GM18499 (cell line): ENCODE results near the gene CHFR.
"Not testable (repeated sequence)": the region's sequence is repeated elsewhere in the genome, so short reads cannot be mapped to it uniquely, and the experiment has no call there.

Experiments used
- ATAC-seq: cut with Tn5 transposase; IDR thresholded peaks from one replicate; pipeline ENCODE4 v1.9.1; 2021; ENCODE audit warnings: moderate number of reproducible peaks; ENCODE audit not compliant: insufficient read depth, unreplicated experiment

CHFR gene

DNA sequence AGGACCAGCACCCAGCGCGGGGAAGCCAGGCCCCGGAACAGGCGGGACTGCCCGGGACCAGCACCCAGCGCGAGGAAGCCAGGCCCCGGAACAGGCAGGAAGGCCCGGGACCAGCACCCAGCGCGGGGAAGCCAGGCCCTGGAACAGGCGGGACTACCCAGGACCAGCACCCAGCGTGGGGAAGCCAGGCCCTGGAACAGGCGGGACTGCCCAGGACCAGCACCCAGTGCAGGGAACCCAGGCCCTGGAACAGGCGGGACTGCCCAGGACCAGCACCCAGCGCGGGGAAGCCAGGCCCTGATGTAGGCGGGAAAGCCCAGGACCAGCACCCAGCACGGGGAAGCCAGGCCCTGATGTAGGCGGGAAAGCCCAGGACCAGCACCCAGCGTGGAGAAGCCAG lies 12.8 kb downstream of the CHFR start:
- ATAC-seq: not testable (repeated sequence)

DNA sequence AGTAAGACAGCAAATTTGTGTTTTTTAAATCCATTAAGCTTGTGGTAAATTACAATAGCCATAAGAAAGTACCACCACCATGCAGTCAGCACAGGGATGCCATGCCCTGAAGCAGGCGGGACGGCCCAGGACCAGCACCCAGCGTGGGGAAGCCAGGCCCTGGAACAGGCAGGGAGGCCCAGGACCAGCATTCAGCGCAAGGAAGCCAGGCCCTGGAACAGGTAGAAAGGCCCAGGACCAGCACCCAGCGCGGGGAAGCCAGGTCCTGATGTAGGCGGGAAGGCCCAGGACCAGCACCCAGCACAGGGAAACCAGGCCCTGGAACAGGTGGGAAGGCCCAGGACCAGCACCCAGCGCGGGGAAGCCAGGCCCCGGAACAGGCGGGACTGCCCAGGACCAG lies 13.2 kb downstream of the CHFR start:
- no peak for ATAC-seq

GRCh38 chr12:132873724-132874123 lies 13.7 kb downstream of the CHFR start:
- no peak for ATAC-seq

- ATAC-seq: no peak
Measured at GRCh38 chr12:132872975-132873421, 14.4 kb downstream of the CHFR start.

GRCh38 chr12:132872073-132872855 lies 15.1 kb downstream of the CHFR start:
- ATAC-seq: no peak

DNA sequence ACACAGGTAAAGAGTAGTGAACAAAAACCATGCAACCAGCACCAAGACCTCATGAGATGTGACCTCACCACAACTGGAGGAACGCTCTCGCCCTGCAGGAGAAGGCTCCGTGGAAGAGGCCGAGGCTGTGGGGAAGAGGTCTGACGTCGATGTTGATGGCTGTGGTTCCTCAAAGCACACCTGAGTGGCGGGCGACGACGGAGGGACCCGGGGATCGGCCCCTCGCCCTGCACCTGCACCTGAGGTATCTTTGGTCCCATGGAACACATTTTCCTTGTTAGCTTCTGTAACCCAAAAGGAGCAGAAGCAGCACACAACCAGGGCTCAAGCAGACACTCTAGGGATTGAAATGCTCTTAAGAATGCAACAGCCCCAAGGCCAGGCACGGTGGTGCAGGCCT lies 17.9 kb downstream of the CHFR start:
- no peak for ATAC-seq

GRCh38 chr12:132866251-132866828 lies 21.1 kb downstream of the CHFR start:
- no peak for ATAC-seq

DNA sequence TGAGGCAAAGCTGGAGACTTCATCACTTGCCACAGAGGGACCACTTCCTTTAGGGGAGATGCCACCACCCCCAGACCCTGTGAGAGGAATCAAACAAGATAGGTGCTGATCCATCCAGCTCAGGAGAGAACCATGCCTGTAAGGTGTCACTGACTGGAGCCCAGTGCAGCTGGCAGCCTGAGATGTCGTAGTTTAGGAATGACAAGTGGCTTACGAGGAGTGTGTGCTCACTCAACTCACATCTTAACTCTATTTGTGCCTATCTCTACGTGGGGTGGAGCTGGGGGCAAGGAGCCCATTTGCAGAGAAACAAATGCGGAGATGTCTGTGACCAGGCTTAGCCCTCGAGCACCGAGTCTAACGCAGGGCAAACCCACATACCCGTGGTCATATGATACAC lies 25.8 kb downstream of the CHFR start:
- no peak for ATAC-seq

- ATAC-seq: no peak
Measured at GRCh38 chr12:132858718-132859266, 28.6 kb downstream of the CHFR start.

DNA sequence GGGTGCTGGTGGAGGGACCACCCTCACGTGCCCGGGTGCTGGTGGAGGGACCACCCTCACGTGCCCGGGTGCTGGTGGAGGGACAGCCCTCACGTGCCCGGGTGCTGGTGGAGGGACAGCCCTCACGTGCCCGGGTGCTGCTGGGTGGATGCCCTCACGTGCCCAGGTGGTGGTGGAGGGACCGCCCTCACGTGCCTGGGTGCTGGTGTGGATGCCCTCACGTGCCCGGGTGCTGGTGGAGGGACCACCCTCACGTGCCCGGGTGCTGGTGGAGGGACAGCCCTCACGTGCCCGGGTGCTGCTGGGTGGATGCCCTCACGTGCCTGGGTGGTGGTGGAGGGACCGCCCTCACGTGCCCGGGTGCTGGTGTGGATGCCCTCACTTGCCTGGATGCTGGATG lies 30.4 kb downstream of the CHFR start:
- not testable (repeated sequence) for ATAC-seq

- no peak for ATAC-seq
Measured at GRCh38 chr12:132856581-132856980, 30.8 kb downstream of the CHFR start.

DNA sequence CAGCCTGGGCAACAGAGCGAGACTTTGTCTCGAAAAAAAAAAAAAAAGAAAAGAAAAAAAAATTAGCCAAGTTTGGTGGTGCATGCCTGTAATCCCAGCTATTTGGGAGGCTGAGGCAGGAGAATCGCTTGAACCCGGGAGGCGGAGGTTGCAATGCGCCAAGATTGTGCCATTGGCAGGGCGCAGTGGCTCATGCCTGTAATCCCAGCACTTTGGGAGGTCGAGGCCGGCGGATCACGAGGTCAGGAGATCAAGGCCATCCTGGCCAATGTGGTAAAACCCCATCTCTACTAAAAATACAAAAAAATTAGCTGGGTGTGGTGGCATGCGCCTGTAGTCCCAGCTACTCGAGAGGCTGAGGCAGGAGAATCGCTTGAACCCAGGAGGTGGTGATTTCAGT lies 32.2 kb downstream of the CHFR start:
- not testable (repeated sequence) for ATAC-seq

DNA sequence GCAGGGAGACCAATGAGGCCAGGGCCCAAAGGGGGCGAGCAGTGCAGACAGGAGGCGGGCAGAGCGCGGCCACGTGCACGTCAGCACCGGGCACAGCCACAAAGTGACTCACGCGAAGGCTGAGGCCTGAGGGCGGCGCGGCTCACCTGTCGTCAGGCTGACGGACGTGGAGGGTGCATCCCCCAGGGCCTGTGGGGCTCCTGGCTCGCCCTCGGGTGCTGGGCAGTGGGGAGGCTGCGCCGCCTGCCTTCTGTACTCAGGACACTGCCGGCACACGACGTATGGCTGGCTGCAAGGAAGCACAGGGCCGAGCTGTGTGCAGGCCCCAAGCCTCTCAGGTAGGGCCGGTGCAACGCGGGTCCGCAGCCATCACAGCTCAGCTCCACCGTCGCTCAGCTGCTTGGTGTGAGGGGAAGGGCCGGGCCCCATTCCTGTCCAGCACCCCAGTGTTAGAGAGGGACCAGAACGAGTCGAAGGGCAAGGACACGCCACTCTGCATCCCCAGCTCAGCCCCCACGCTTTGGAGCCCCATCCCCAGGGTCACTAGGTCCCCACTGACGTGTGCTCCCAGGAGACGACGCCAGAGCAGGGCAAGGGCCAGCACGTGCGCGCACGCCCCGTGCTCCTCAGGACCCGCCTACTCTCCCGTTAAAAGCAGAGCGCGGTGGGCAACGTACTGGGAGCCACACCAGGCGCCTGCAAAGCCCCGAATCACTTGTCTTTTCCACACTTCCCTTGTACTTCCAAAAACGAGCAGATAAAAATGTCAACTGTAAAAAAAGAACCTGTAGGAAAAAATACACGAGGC lies 33.9 kb downstream of the CHFR start:
- ATAC-seq: no peak

DNA sequence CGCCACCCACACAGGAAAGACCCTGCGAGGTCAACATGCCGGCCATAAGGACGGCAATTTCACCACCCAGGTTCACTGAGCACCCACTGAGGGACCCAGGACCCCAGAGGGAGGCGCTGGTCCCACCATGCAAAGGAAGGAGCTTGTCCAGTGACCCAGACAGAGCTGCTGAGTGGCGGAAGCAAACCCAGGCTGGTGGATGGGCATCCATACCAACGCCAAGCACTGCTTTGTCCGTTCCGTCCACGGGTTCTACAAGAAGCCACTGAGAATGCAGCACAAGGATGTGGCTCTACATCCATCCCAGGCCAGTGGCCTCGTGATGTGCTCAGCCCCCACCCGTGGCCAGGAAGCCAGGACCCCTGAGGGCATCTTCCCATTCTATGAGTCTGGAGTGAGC lies 34.9 kb downstream of the CHFR start:
- no peak for ATAC-seq

- ATAC-seq: no peak
Measured at GRCh38 chr12:132851465-132851864, 35.9 kb downstream of the CHFR start.

DNA sequence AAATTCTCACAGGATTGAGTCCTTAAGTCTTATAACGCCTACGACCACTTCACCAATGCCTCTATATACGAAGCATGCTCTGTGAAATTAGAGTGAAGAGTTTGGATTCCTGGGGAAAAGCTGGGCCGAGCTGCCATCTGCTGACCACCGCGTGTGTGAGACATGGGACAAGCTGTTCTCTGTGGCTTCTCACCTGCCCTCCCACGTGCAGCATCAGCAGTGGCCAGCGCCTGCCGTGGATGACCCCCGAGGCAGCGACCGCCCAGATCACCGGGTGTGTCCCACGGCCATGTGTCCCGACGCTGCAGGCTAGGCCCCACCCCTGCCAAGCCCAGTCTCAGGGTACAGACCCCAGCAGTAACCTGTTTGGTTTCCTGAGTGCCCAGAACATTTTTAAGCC lies 37.1 kb downstream of the CHFR start:
- no peak for ATAC-seq

DNA sequence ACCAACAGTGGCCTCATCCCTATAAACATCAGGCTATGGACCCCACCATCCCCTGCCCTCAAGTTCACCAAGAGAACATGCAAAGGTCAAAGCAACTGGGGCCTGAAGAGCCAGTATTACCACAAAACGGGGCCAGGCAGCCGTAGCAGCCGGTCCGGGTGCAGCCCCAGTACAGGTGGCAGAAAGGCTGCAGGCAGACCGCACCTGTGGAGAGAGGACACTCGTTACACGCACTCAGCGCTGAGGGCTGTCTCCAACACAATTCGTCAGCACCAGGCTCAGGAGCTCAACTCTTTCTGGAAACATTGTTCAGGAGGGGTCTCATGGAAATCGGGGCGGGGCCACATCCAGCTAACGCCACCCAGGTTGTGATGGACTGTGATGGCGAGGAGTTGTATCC lies 38.9 kb downstream of the CHFR start:
- ATAC-seq: no peak

DNA sequence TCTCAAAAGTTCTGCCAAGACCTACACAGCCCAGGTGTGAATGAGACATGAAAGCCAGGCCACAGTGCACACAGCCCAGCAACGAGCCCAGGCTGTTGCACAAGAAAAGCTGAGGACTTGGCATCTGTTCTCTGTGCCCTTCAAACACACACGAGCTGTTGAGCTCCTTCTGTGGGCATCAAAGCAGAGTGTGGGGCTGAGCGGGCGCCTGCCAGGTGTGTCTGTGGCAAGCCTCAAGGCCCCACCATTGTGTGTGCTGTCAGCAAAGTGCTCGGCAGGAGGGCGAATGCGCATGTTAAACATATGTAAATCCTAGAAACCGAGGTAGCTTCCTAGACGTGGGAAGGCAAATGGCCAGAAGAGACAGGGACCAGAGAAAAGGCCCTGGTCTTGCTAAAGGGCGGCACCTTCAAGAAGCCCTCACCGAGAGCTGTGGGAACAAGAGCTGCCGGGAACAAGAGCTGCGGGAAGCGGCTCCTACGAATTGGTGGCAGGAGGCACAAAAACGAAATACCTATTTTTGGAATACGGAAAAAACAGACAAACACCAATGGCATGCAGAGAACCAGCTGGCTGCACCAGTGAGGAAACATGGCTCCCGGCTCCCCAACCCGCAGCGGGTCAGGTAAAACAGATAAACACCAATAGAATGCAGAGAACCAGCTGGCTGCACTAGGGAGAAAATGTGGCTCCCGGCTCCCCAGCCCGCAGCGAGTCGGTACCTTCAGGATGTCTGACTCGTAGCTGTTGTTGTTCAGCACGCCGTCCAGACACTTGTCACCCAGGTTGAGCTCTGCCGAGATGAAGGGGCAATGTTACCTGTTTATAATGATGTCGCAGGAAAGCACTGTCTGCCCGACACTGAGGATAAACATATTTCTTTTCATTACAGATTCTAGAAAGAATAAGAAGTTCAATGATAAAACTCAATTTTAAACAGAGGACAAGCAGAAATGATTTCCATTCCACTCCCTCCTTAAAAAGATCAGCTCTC lies 39.7 kb downstream of the CHFR start:
- ATAC-seq: no peak

GRCh38 chr12:132844681-132845080 lies 42.7 kb downstream of the CHFR start:
- not testable (repeated sequence) for ATAC-seq
